Testis (tissue), 3 donors: ENCODE measurements around the gene GALP. TPM values are rescaled to one million over a fixed set of nuclear protein-coding genes. Genes with fewer than 3 reads are reported as not detected.
A peak's percentile ranks its signal among the peaks of the same experiment; 100 is the strongest.

Experiments used
- DNase-seq: peaks from one replicate; pipeline ENCODE4 v3.0.0-alpha.2; 2019
- H3K27ac ChIP-seq, 2 donors: fragments of 200-600 bp; sonication (generic); one replicate each; pipeline ENCODE4 v1.5.1; 2019
- H3K27me3 ChIP-seq: fragments of 200-600 bp; sonication (generic); one replicate; pipeline ENCODE4 v1.5.1; 2019
- H3K36me3 ChIP-seq: fragments of 200-600 bp; sonication (generic); one replicate; pipeline ENCODE4 v1.5.1; 2017; ENCODE audit warnings: low read depth; ENCODE audit errors: missing control alignments
- H3K4me1 ChIP-seq: fragments of 200-600 bp; sonication (generic); one replicate; pipeline ENCODE4 v1.5.1; 2019
- H3K4me3 ChIP-seq, 2 donors: fragments of 200-600 bp; sonication (generic); one replicate each; pipeline ENCODE4 v1.5.1; 2017 to 2019
- H3K9me3 ChIP-seq: fragments of 200-600 bp; sonication (generic); one replicate; pipeline ENCODE4 v1.5.1; 2017
- POLR2A ChIP-seq: fragments of 450-650 bp; IDR thresholded peaks from one replicate; pipeline ENCODE4 v1.6.1; 2017; ENCODE audit warnings: antibody characterized with exemption, mild to moderate bottlenecking, moderate library complexity
- WGBS, 2 donors: methylation state at CpG; one replicate each; pipeline ENCODE4 v1.1.5; 2018; 5-methylcytosine and 5-hydroxymethylcytosine counted together
- intact Hi-C: fragments of 100-400 bp; cut with DNase I; formaldehyde crosslinking; loops from one replicate; pipeline ENCODE4 v1.15.1; 2023; ENCODE audit warnings: low total_unique reads
- polyA plus RNA-seq: library from polyadenylated mRNA; stranded (reverse); fragments of 350-450 nt; fragmentation: Illumina TruSeq; extraction: RNeasy Lipid Tissue Mini Kit (QIAGEN cat#74804); gene quantifications from one replicate; pipeline ENCODE4 v1.2.3, GENCODE V29; 2014; ENCODE audit warnings: low read depth, low replicate concordance; ENCODE audit not compliant: insufficient read depth
- total RNA-seq, 2 donors: library from RNA; depleted of rRNA; stranded (reverse); fragments of >200 nt; gene quantifications; one replicate each; pipeline ENCODE4 v1.2.3, GENCODE V29; 2016
- TF ChIP-seq, protein P1 (sequence below), 3 experiments: fragments of 450-650 bp in 2 of 3; fragments of 200-600 bp in 1 of 3; sonication (generic) in 1 of 3; IDR thresholded peaks; one replicate each; pipeline ENCODE4 v1.5.1; 2016 to 2019; ENCODE audit warnings: antibody characterized with exemption in 3 of 3, mild to moderate bottlenecking in 2 of 3, moderate library complexity in 1 of 3

The GALP gene
- total and polyA plus RNA-seq, 3 donors from 2014 or later: not detected

- Histone ChIP-seq H3K36me3 (no peaks in the 10 kb centered on the region), H3K27ac (peak overlapping the region; percentile 81 to 89), H3K4me1 (peaks cover 15% of the 10 kb centered on the region), H3K4me3 (peak overlapping the region; percentile 57 to 80), H3K9me3 (no peaks in the 10 kb centered on the region), H3K27me3 (no peaks in the 10 kb centered on the region)
- 19 to 23% methylated on average over 18 to 22 of the region's 22 CpGs for WGBS, 2 donors
- TF ChIP-seq POLR2A: no peak
- TF ChIP-seq, protein P1, sequence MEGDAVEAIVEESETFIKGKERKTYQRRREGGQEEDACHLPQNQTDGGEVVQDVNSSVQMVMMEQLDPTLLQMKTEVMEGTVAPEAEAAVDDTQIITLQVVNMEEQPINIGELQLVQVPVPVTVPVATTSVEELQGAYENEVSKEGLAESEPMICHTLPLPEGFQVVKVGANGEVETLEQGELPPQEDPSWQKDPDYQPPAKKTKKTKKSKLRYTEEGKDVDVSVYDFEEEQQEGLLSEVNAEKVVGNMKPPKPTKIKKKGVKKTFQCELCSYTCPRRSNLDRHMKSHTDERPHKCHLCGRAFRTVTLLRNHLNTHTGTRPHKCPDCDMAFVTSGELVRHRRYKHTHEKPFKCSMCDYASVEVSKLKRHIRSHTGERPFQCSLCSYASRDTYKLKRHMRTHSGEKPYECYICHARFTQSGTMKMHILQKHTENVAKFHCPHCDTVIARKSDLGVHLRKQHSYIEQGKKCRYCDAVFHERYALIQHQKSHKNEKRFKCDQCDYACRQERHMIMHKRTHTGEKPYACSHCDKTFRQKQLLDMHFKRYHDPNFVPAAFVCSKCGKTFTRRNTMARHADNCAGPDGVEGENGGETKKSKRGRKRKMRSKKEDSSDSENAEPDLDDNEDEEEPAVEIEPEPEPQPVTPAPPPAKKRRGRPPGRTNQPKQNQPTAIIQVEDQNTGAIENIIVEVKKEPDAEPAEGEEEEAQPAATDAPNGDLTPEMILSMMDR (IDR thresholded peaks at IDR 0.05): no peak
- intact Hi-C loops: no loop called here
- no peak for DNase-seq
Observed at GRCh38 chr19:56139847-56140582, 35.8 kb upstream of the GALP start.

GRCh38 chr19:56140583-56141416 lies 35.0 kb upstream of the GALP start, which contains the start of gene ZNF444:
Gene ZNF444 (plus strand): TSS chr19:56141287. CDS start chr19:56146912, 5,625 bp downstream.
- 0 to 1% methylated on average over 34 to 52 of the region's 56 CpGs for WGBS, 2 donors
- intact Hi-C loops: no loop called here
- Histone ChIP-seq H3K27me3 (no peaks in the 10 kb centered on the region), H3K4me1 (peaks cover 15% of the 10 kb centered on the region), H3K36me3 (no peaks in the 10 kb centered on the region), H3K27ac (peak within 1 kb of the TSS; percentile 81 to 89), H3K4me3 (peak within 1 kb of the TSS; percentile 57 to 80), H3K9me3 (no peaks in the 10 kb centered on the region)
- peak; percentile 98 for DNase-seq
- TF ChIP-seq, protein P1 (IDR thresholded peaks at IDR 0.05): peak in 1 of 3 experiments; percentile 12
- TF ChIP-seq POLR2A: peak; percentile 21

DNA sequence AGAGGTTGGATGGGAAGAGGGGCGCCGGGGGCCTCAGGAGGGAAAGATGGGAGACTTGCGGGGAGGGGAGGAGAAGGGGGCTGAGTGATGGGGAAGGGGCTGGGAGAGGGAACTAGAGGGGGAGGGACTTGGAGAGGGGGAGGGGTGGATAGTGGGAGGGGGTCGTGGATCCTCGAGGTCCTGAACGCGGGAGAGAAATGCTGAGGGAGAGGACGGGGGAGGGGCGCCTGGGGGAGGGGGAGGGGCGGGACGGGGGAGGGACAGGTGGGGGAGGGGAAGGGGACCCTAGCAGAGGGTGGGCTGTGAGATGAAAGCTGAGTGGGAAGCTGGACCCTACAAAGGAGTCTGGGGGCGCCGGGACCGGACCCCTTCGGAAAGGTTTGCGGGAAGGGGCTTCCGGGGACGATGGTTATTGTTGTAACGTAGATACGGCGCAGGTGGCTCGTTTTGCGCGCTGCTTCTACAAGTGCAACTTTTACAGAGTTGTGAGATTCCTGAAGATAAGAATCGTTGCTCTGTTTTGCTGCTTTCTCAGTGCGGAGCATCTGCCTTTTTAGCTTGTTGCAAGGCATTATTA lies 34.3 kb upstream of the GALP start:
- Histone ChIP-seq H3K4me3 (peak overlapping the region; percentile 57 to 80), H3K9me3 (no peaks in the 10 kb centered on the region), H3K4me1 (peaks cover 18% of the 10 kb centered on the region), H3K27ac (peak overlapping the region; percentile 81 to 89), H3K36me3 (no peaks in the 10 kb centered on the region), H3K27me3 (no peaks in the 10 kb centered on the region)
- TF ChIP-seq, protein P1 (IDR thresholded peaks at IDR 0.05): no peak
- no peak for TF ChIP-seq POLR2A
- intact Hi-C loops: no loop called here
- WGBS, 2 donors: 4 to 5% methylated on average over 21 to 25 of the region's 26 CpGs
- DNase-seq: no peak

DNA sequence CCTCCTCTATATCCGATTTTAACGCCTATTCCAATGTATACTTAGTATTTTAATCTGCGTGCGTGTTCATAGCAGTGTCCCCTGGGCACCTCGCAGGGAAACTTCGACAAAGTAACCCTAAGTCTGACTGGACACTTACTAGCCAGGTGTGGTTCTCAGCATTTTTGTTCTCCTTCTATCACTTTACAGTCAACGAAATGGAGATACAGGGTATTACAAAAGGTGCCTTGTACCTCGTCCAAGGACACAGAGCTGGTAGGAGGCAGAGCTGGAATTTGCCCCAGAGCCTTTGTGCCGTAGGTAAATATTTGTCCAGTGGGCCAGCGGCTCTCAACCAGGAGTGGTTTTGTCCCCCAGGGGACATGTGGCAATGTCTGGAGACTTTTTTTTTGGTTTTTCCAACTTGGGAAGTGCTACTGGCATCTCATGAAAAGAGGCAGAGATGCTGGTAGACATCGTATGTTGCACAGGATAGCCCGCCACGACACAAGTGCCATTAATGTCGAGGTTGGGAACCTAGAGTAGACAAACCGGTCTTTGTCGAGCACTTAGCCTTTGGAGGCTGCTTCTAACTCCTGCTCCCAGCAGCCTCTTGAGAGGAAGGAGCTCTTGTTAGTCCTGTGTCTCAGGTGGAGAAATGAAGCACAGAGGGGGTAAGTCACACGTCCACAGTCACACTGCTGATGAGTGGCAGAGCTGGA lies 33.6 kb upstream of the GALP start:
- Histone ChIP-seq H3K9me3 (no peaks in the 10 kb centered on the region), H3K27ac (peak overlapping the region in 1 of 2 donors; percentile 31), H3K36me3 (no peaks in the 10 kb centered on the region), H3K4me1 (peaks cover 25% of the 10 kb centered on the region), H3K27me3 (no peaks in the 10 kb centered on the region), H3K4me3 (peak overlapping the region in 1 of 2 donors; percentile 80)
- 51 to 53% methylated on average over 17 of the region's 17 CpGs for WGBS, 2 donors
- no peak for DNase-seq
- TF ChIP-seq POLR2A: no peak
- TF ChIP-seq, protein P1 (IDR thresholded peaks at IDR 0.05): no peak
- intact Hi-C loops: no loop called here
